Activated naive CD8-positive, alpha-beta T cell treated with anti-CD3 and anti-CD28 coated beads for 36 hours (primary cell): ENCODE data around the gene JAK2. TPM values are rescaled to one million over a fixed set of nuclear protein-coding genes. Genes with fewer than 3 reads are reported as not detected.
"Not testable (repeated sequence)": the region's sequence is repeated elsewhere in the genome, so short reads cannot be mapped to it uniquely, and the experiment has no call there.

Experiments
- DNase-seq: peaks from one replicate; pipeline ENCODE4 v3.0.0; 2021
- H3K27ac Mint-ChIP-seq: one replicate; pipeline ENCODE4 v1.8.0; 2022; ENCODE audit warnings: mild to moderate bottlenecking, moderate library complexity, mixed read lengths
- H3K27me3 Mint-ChIP-seq: one replicate; pipeline ENCODE4 v1.8.0; 2022; ENCODE audit warnings: mild to moderate bottlenecking, mixed read lengths
- H3K36me3 Mint-ChIP-seq: one replicate; pipeline ENCODE4 v1.8.0; 2021; ENCODE audit warnings: mild to moderate bottlenecking, mixed read lengths
- H3K4me1 Mint-ChIP-seq: one replicate; pipeline ENCODE4 v1.8.0; 2021; ENCODE audit warnings: mixed read lengths
- H3K4me3 Mint-ChIP-seq: one replicate; pipeline ENCODE4 v1.8.0; 2022; ENCODE audit warnings: mild to moderate bottlenecking, moderate library complexity, mixed read lengths
- H3K9me3 Mint-ChIP-seq: one replicate; pipeline ENCODE4 v1.8.0; 2022; ENCODE audit warnings: mixed read lengths
- total RNA-seq, 2 experiments: library from RNA; stranded (reverse); gene quantifications; one replicate each; pipeline ENCODE4 v1.2.3, GENCODE V29; 2021

The JAK2 gene
- total RNA-seq, 2 experiments from 2014 or later = 33.7 to 35.8 TPM

GRCh38 chr9:5043381-5043780, 58.3 kb downstream of the JAK2 start:
- Mint-ChIP-seq H3K27ac (no peak overlapping the region), H3K36me3 (peaks cover 66% of the 10 kb centered on the region), H3K4me3 (no peak overlapping the region), H3K27me3 (no peaks in the 10 kb centered on the region), H3K4me1 (peaks cover 5% of the 10 kb centered on the region), H3K9me3 (peaks cover 10% of the 10 kb centered on the region)
- no peak for DNase-seq

GRCh38 chr9:5044160-5044559, 59.1 kb downstream of the JAK2 start:
- no peak for DNase-seq
- Mint-ChIP-seq H3K9me3 (peaks cover 10% of the 10 kb centered on the region), H3K4me3 (no peak overlapping the region), H3K27me3 (no peaks in the 10 kb centered on the region), H3K36me3 (peaks cover 65% of the 10 kb centered on the region), H3K27ac (no peak overlapping the region), H3K4me1 (peaks cover 5% of the 10 kb centered on the region)

- no peak for DNase-seq
- no peaks in the 10 kb centered on the region for H3K9me3 Mint-ChIP-seq
- peaks cover 3% of the 10 kb centered on the region for H3K4me1 Mint-ChIP-seq
- peaks cover 52% of the 10 kb centered on the region for H3K36me3 Mint-ChIP-seq
- no peak overlapping the region for H3K4me3 Mint-ChIP-seq
- H3K27ac Mint-ChIP-seq = peak overlapping the region; percentile 45
- H3K27me3 Mint-ChIP-seq = no peaks in the 10 kb centered on the region
Measured at GRCh38 chr9:5052838-5053237, 67.8 kb downstream of the JAK2 start.

- Mint-ChIP-seq H3K27ac (no peak overlapping the region), H3K9me3 (no peaks in the 10 kb centered on the region), H3K4me1 (peaks cover 3% of the 10 kb centered on the region), H3K36me3 (peaks cover 37% of the 10 kb centered on the region), H3K4me3 (no peak overlapping the region), H3K27me3 (no peaks in the 10 kb centered on the region)
- no peak for DNase-seq
Measured at GRCh38 chr9:5062631-5063030, 77.6 kb downstream of the JAK2 start.

GRCh38 chr9:5072871-5073270, 87.8 kb downstream of the JAK2 start:
- Mint-ChIP-seq H3K9me3 (no peaks in the 10 kb centered on the region), H3K4me3 (no peak overlapping the region), H3K27ac (no peak overlapping the region), H3K36me3 (peaks cover 35% of the 10 kb centered on the region), H3K4me1 (peaks cover 10% of the 10 kb centered on the region), H3K27me3 (no peaks in the 10 kb centered on the region)
- DNase-seq = no peak

- no peak overlapping the region for H3K4me3 Mint-ChIP-seq
- no peaks in the 10 kb centered on the region for H3K27me3 Mint-ChIP-seq
- H3K4me1 Mint-ChIP-seq = peaks cover 10% of the 10 kb centered on the region
- H3K27ac Mint-ChIP-seq = no peak overlapping the region
- no peaks in the 10 kb centered on the region for H3K9me3 Mint-ChIP-seq
- DNase-seq = no peak
- H3K36me3 Mint-ChIP-seq = peaks cover 35% of the 10 kb centered on the region
Measured at GRCh38 chr9:5073701-5074100, 88.6 kb downstream of the JAK2 start.

- H3K4me1 Mint-ChIP-seq = peaks cover 3% of the 10 kb centered on the region
- H3K27me3 Mint-ChIP-seq = no peaks in the 10 kb centered on the region
- H3K9me3 Mint-ChIP-seq = peaks cover 3% of the 10 kb centered on the region
- H3K27ac Mint-ChIP-seq = no peak overlapping the region
- peaks cover 58% of the 10 kb centered on the region for H3K36me3 Mint-ChIP-seq
- no peak for DNase-seq
- H3K4me3 Mint-ChIP-seq = no peak overlapping the region
Measured at GRCh38 chr9:5085993-5086392, 100.9 kb downstream of the JAK2 start.

DNA sequence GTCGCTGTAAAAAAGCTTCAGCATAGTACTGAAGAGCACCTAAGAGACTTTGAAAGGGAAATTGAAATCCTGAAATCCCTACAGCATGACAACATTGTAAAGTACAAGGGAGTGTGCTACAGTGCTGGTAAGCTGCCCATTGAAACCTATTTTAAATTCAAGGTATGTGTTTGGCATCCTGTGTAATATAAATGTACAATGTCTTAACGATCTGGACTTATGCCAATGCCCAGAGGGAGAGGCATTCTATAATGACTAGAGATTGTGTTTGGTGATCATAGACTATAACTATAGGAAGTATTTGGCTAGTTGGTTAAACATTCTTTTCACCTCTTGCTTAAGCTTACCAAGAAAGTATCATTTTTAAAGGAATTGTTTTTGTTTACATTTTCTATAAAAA, 104.7 kb downstream of the JAK2 start:
- no peaks in the 10 kb centered on the region for H3K4me1 Mint-ChIP-seq
- no peak for DNase-seq
- H3K4me3 Mint-ChIP-seq = no peak overlapping the region
- H3K27me3 Mint-ChIP-seq = no peaks in the 10 kb centered on the region
- H3K36me3 Mint-ChIP-seq = peaks cover 39% of the 10 kb centered on the region
- H3K27ac Mint-ChIP-seq = no peak overlapping the region
- peaks cover 3% of the 10 kb centered on the region for H3K9me3 Mint-ChIP-seq

DNA sequence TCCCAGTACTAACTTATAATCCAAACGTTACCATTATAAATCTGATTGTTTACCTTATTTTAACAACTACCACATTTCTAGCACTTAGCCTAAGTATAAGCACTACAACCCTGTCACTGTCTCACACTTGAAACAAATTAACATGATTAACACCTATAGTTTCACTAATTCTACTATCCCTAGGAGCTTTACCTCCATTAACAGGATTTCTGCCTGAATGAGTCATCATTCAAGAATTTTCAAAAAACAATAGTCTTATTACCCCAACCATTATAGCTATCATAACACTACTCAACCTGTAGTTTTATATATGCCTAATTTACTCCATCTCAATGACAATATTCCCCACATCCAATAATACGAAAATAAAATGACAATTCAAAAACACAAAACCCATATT, 110.7 kb downstream of the JAK2 start:
- H3K27me3 Mint-ChIP-seq = no peaks in the 10 kb centered on the region
- DNase-seq = no peak
- H3K9me3 Mint-ChIP-seq = peaks cover 2% of the 10 kb centered on the region
- no peak overlapping the region for H3K27ac Mint-ChIP-seq
- H3K4me3 Mint-ChIP-seq = no peak overlapping the region
- no peaks in the 10 kb centered on the region for H3K36me3 Mint-ChIP-seq
- H3K4me1 Mint-ChIP-seq = no peaks in the 10 kb centered on the region

GRCh38 chr9:5099466-5099865, 114.4 kb downstream of the JAK2 start:
- Mint-ChIP-seq H3K36me3 (peaks cover 14% of the 10 kb centered on the region), H3K27me3 (no peaks in the 10 kb centered on the region), H3K4me1 (no peaks in the 10 kb centered on the region), H3K9me3 (peaks cover 14% of the 10 kb centered on the region), H3K27ac (no peak overlapping the region), H3K4me3 (no peak overlapping the region)
- no peak for DNase-seq

DNA sequence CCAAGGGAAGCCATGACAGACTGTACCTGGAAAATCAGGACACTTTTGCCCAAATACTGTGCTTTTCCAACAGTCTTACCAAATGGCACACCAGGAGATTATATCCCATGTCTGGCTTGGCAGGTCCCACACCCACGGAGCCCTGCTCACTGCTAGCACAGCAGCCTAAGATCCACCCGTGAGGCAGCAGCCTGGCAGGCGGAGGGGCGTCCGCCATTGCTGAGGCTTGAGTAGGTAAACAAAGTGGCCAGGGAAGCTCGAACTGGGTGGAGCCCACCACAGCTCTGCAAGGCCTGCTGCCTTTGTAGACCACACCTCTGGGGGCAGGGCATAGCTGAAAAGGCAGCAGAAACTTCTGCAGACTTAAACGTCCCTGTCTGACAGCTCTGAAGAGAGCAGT, 116.1 kb downstream of the JAK2 start:
- DNase-seq, H3K4me3 Mint-ChIP-seq, H3K4me1 Mint-ChIP-seq, H3K27ac Mint-ChIP-seq, H3K27me3 Mint-ChIP-seq: not testable (repeated sequence)
- Mint-ChIP-seq H3K36me3 (peaks cover 29% of the 10 kb centered on the region), H3K9me3 (peaks cover 23% of the 10 kb centered on the region)

DNA sequence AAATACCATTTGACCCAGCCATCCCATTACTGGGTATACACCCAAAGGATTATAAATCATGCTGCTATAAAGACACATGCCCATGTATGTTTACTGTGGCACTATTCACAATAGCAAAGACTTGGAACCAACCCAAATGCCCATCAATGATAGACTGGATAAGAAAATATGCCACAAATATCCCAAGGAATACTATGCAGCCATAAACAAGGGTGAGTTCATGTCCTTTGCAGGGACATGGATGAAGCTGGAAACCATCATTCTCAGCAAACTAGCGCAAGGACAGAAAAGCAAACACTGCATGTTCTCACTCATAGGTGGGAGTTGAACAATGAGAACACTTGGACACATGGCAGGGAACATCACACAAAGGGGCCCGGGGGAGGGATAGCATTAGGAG, 121.4 kb downstream of the JAK2 start:
- Mint-ChIP-seq H3K9me3 (peaks cover 22% of the 10 kb centered on the region), H3K36me3 (peaks cover 36% of the 10 kb centered on the region)
- not testable (repeated sequence) for H3K4me3 Mint-ChIP-seq, H3K27ac Mint-ChIP-seq, H3K4me1 Mint-ChIP-seq, DNase-seq, H3K27me3 Mint-ChIP-seq

DNA sequence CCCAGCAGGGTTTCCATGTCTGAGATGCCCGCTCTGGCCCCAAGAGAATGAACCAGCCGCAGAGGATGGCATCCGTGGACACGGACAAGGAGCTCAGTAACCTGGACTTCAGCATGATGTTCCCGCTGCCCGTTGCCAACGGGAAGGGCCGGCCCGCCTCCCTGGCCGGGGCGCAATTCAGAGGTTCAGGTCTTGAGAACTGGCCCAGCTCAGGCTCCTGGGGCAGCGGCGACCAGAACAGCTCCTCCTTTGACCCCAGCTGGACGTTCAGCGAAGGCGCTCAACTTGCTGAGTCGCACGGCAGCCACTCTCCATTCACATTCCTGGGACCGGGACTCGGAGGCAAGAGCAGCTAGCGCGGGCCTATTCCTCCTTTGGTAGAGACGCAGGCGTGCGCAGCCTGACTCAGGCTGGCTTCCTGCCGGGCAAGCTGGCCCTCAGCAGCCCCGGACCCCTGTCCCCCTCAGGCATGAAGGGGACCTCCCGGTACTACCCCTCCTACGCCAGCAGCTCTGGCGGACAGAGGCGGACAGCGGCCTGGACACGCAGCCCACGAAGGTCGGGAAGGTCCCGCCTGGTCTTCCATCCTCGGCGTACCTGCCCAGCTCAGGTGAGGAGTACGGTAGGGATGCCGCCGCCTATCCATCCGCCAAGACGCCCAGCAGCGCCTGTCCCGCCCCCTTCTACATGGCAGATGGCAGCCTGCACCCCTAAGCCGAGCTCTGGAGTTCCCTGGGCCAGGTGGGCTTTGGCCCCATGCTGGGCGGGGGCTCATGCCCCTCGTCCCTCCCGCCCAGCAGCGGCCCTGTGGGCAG, 126.0 kb downstream of the JAK2 start:
- Mint-ChIP-seq H3K27me3 (no peaks in the 10 kb centered on the region), H3K36me3 (peaks cover 36% of the 10 kb centered on the region), H3K4me1 (no peaks in the 10 kb centered on the region), H3K27ac (no peak overlapping the region), H3K9me3 (peaks cover 2% of the 10 kb centered on the region), H3K4me3 (no peak overlapping the region)
- DNase-seq = no peak

DNA sequence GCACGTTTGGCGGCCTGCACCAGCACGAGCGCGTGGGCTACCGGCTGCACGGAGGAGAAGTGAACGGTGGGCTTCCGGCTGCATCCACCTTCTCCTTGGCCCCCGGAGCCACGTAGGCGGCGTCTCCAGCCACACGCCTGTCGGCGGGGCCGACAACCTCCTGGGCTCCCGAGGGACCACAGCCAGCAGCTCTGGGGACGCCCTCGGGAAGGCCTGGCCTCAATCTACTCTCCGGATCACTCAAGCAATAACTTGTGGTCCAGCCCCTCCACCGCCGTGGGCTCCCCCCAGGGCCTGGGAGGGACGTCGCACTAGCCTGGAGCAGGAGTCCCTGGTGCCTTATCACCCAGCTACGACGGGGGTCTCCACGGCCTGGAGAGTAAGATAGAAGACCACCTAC, 126.6 kb downstream of the JAK2 start:
- no peaks in the 10 kb centered on the region for H3K9me3 Mint-ChIP-seq
- no peak overlapping the region for H3K27ac Mint-ChIP-seq
- no peak overlapping the region for H3K4me3 Mint-ChIP-seq
- no peak for DNase-seq
- H3K4me1 Mint-ChIP-seq = no peaks in the 10 kb centered on the region
- peaks cover 30% of the 10 kb centered on the region for H3K36me3 Mint-ChIP-seq
- H3K27me3 Mint-ChIP-seq = no peaks in the 10 kb centered on the region

DNA sequence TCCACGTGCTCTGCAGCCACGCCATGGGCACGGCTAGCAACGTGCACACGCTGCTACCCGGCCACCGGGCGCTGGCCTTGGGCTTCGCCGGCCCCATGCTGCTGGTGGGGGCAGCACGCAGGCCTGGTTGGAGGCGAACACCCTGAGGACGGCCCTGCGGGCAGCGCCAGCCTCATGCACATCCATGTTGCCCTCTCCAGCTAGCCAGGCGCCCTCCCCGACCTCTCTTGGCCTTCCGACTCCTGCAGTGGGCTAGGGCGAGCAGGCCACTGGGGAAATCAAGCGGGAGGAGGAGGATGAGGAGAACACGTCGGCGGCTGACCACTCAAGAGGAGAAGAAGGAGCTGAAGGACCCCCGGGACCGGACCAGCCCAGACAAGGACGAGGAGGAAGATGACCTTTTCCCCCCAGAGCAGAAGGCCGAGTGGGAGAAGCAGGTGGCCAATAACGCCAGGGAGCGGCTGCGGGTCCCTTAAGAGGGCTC, 127.1 kb downstream of the JAK2 start:
- Mint-ChIP-seq H3K4me3 (no peak overlapping the region), H3K27me3 (no peaks in the 10 kb centered on the region), H3K36me3 (peaks cover 30% of the 10 kb centered on the region), H3K9me3 (no peaks in the 10 kb centered on the region), H3K27ac (peak overlapping the region; percentile 31), H3K4me1 (peaks cover 3% of the 10 kb centered on the region)
- no peak for DNase-seq

GRCh38 chr9:5112646-5113045, 127.6 kb downstream of the JAK2 start:
- Mint-ChIP-seq H3K36me3 (peaks cover 28% of the 10 kb centered on the region), H3K4me3 (no peak overlapping the region), H3K27ac (no peak overlapping the region), H3K4me1 (peaks cover 3% of the 10 kb centered on the region), H3K27me3 (no peaks in the 10 kb centered on the region), H3K9me3 (no peaks in the 10 kb centered on the region)
- DNase-seq = no peak
